H1 (cell line): ENCODE results near the gene CENATAC. TPM values are rescaled to one million over a fixed set of nuclear protein-coding genes. Genes with fewer than 3 reads are reported as not detected.
A peak's percentile ranks its signal among the peaks of the same experiment; 100 is the strongest.

Experiments
- HDAC2 ChIP-seq, 2 experiments: fragments of 300-600 bp in 1 of 2; sonication (generic) in 1 of 2; IDR thresholded peaks; 2 replicates each; pipeline ENCODE4 v1.6.1; 2011 to 2012; ENCODE audit warnings: low read depth in 2 of 2, low read length in 2 of 2, mild to moderate bottlenecking in 2 of 2, moderate library complexity in 2 of 2, borderline replicate concordance in 1 of 2, inconsistent platforms in 1 of 2
- KDM4A ChIP-seq: IDR thresholded peaks from one replicate; pipeline ENCODE4 v1.7.1; 2012; ENCODE audit warnings: low read depth, mild to moderate bottlenecking, moderate library complexity, low read length, inconsistent platforms; ENCODE audit not compliant: severe bottlenecking
- PHF8 ChIP-seq: fragments of 200-600 bp; sonication (generic); conservative IDR thresholded peaks from 2 replicates; pipeline ENCODE4 v1.7.1; 2012; ENCODE audit warnings: low read depth, mild to moderate bottlenecking, inconsistent platforms, low read length, moderate library complexity
- RBBP5 ChIP-seq: IDR thresholded peaks from 2 replicates; pipeline ENCODE4 v1.7.1; 2012; ENCODE audit warnings: low read depth, mild to moderate bottlenecking, inconsistent platforms, low read length, moderate library complexity, borderline replicate concordance
- ZNF274 ChIP-seq: IDR thresholded peaks from 2 replicates; pipeline ENCODE4 v1.7.0; 2012; ENCODE audit warnings: low read length, borderline replicate concordance; ENCODE audit errors: extremely low read depth
- polyA plus RNA-seq, 7 experiments: library from polyadenylated mRNA; depleted of rRNA in 3 of 7; stranded (reverse) in 5 of 7; unstranded in 2 of 7; fragments of >200 nt in 5 of 7; fragments of 200-250 nt in 2 of 7; gene quantifications; 1 replicate in 5 of 7; 2 replicates in 1 of 7; 4 replicates in 1 of 7; pipeline versions ENCODE4 v1.2.1 to v1.2.3, GENCODE V29; 2011 to 2013; ENCODE audit warnings: missing spikeins in 2 of 7, mixed read lengths in 2 of 7
- total RNA-seq: library from RNA; stranded (reverse); fragmentation: NEBNext Ultra II Directional; extraction: Animal tissue kit (Norgen Biotek cat#: 25700); gene quantifications from 2 replicates; pipeline ENCODE4 v1.2.1, GENCODE V29; 2021
- TF ChIP-seq, protein P1 (sequence below): fragments of 300-600 bp; sonication (generic); IDR thresholded peaks from 2 replicates; pipeline ENCODE4 v1.7.1; 2012; ENCODE audit warnings: low read length, moderate library complexity, mild to moderate bottlenecking, inconsistent platforms; ENCODE audit not compliant: insufficient replicate concordance
- TF ChIP-seq, protein P2 (sequence below): IDR thresholded peaks from 2 replicates; pipeline ENCODE4 v1.6.1; 2012; ENCODE audit warnings: inconsistent platforms
- TF ChIP-seq, protein P3 (sequence below): IDR thresholded peaks from 2 replicates; pipeline ENCODE4 v1.6.1; 2012; ENCODE audit warnings: inconsistent platforms

CENATAC gene
- total and polyA plus RNA-seq, 2 of the 8 experiments (the other 6 are each of a cell fraction or from before 2014, with no cell fraction given) = 22.7 to 36.4 TPM

DNA sequence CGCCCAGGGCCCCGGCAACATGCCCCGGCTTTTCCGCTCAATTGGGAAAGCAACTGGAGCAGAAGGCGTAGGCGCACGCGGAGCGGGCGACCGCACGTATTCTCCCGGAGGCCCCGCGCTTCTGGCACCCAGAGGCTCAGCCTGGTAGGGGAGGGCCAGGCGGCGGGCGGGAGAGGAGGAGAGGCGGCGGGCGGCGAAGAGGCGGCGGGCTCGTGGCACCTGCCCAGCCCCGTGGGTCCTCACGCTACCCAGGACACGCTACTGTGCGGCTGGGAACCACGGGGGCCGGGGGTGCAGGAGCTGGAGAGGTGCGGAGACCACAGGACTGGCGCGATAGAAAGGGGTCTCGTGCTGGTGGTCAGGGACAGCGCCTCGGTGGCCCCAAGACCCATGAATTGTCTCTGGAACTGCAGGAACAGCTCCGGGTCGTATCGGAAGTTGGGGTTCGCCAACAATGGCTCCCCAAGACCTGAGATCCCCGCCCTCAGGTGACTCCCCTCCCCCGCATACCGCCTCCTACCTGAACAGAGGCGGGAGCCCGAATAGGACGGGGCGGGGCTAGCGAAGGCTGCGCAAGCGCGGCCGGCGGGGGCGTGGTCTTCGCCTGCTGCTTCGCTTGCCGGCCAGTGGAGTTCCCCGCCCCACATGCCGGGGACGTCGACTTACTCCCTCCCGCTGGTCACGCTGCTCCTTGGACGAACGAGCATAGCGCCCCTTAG, 32.5 kb downstream of the CENATAC start, which contains the start of gene SLC37A4 (continued):
- TF ChIP-seq, protein P1, sequence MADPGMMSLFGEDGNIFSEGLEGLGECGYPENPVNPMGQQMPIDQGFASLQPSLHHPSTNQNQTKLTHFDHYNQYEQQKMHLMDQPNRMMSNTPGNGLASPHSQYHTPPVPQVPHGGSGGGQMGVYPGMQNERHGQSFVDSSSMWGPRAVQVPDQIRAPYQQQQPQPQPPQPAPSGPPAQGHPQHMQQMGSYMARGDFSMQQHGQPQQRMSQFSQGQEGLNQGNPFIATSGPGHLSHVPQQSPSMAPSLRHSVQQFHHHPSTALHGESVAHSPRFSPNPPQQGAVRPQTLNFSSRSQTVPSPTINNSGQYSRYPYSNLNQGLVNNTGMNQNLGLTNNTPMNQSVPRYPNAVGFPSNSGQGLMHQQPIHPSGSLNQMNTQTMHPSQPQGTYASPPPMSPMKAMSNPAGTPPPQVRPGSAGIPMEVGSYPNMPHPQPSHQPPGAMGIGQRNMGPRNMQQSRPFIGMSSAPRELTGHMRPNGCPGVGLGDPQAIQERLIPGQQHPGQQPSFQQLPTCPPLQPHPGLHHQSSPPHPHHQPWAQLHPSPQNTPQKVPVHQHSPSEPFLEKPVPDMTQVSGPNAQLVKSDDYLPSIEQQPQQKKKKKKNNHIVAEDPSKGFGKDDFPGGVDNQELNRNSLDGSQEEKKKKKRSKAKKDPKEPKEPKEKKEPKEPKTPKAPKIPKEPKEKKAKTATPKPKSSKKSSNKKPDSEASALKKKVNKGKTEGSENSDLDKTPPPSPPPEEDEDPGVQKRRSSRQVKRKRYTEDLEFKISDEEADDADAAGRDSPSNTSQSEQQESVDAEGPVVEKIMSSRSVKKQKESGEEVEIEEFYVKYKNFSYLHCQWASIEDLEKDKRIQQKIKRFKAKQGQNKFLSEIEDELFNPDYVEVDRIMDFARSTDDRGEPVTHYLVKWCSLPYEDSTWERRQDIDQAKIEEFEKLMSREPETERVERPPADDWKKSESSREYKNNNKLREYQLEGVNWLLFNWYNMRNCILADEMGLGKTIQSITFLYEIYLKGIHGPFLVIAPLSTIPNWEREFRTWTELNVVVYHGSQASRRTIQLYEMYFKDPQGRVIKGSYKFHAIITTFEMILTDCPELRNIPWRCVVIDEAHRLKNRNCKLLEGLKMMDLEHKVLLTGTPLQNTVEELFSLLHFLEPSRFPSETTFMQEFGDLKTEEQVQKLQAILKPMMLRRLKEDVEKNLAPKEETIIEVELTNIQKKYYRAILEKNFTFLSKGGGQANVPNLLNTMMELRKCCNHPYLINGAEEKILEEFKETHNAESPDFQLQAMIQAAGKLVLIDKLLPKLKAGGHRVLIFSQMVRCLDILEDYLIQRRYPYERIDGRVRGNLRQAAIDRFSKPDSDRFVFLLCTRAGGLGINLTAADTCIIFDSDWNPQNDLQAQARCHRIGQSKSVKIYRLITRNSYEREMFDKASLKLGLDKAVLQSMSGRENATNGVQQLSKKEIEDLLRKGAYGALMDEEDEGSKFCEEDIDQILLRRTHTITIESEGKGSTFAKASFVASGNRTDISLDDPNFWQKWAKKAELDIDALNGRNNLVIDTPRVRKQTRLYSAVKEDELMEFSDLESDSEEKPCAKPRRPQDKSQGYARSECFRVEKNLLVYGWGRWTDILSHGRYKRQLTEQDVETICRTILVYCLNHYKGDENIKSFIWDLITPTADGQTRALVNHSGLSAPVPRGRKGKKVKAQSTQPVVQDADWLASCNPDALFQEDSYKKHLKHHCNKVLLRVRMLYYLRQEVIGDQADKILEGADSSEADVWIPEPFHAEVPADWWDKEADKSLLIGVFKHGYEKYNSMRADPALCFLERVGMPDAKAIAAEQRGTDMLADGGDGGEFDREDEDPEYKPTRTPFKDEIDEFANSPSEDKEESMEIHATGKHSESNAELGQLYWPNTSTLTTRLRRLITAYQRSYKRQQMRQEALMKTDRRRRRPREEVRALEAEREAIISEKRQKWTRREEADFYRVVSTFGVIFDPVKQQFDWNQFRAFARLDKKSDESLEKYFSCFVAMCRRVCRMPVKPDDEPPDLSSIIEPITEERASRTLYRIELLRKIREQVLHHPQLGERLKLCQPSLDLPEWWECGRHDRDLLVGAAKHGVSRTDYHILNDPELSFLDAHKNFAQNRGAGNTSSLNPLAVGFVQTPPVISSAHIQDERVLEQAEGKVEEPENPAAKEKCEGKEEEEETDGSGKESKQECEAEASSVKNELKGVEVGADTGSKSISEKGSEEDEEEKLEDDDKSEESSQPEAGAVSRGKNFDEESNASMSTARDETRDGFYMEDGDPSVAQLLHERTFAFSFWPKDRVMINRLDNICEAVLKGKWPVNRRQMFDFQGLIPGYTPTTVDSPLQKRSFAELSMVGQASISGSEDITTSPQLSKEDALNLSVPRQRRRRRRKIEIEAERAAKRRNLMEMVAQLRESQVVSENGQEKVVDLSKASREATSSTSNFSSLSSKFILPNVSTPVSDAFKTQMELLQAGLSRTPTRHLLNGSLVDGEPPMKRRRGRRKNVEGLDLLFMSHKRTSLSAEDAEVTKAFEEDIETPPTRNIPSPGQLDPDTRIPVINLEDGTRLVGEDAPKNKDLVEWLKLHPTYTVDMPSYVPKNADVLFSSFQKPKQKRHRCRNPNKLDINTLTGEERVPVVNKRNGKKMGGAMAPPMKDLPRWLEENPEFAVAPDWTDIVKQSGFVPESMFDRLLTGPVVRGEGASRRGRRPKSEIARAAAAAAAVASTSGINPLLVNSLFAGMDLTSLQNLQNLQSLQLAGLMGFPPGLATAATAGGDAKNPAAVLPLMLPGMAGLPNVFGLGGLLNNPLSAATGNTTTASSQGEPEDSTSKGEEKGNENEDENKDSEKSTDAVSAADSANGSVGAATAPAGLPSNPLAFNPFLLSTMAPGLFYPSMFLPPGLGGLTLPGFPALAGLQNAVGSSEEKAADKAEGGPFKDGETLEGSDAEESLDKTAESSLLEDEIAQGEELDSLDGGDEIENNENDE = no peak
- peak; percentile 86 for TF ChIP-seq KDM4A
- TF ChIP-seq ZNF274 = no peak
- TF ChIP-seq RBBP5 = peak; percentile 91; the same call in 1 of the 2 replicates
- TF ChIP-seq, protein P2, sequence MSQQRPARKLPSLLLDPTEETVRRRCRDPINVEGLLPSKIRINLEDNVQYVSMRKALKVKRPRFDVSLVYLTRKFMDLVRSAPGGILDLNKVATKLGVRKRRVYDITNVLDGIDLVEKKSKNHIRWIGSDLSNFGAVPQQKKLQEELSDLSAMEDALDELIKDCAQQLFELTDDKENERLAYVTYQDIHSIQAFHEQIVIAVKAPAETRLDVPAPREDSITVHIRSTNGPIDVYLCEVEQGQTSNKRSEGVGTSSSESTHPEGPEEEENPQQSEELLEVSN = peak; percentile 98
- TF ChIP-seq, protein P3, sequence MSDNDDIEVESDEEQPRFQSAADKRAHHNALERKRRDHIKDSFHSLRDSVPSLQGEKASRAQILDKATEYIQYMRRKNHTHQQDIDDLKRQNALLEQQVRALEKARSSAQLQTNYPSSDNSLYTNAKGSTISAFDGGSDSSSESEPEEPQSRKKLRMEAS = peak; percentile 98
- no peak for TF ChIP-seq HDAC2 (IDR thresholded peaks at IDR 0.05; ENCODE audit: borderline replicate concordance in 1 of 2, low read depth in 2 of 2, low read length in 2 of 2)
- TF ChIP-seq PHF8 = peak; percentile 82
